ENCODE results near the gene PGBD5.

GRCh38 chr1:230265200-230266115 is 160.7 kb downstream of the PGBD5 start:
- TF ChIP-seq CTCF (IDR thresholded peaks at IDR 0.05; ENCODE audit: insufficient read depth, low read depth, low read length) (no peak), EZH2 (IDR thresholded peaks at IDR 0.05; ENCODE audit: insufficient read depth, low read length) (no peak)

Data from astrocyte (in vitro differentiated cells and primary cell).